ENCODE data around the gene CX3CR1. TPM values are rescaled to one million over a fixed set of nuclear protein-coding genes. Genes with fewer than 3 reads are reported as not detected.

CX3CR1 gene
- total and polyA plus RNA-seq, 2 donors (not counting 1 experiment from before 2014, with no cell fraction given), result 0.16 to 0.27 TPM

DNA sequence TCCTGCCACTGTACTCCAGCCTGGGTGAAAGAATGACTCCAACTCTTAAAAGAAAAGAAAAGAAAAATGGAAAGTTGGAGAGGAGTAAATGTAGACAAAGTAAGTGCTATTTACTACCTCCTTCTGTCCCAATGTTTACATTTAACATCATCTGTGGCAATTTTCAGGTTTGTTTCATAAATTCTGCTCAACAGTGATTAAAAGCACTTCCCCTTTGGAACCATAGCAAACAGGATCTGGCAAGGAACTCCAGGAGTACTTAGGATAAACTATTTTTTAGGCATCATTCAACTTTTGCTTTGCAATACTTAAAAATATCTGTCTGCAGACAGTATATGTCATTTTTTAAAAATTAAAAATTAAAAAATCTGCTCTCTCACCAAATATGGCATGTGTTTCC, 5.5 kb upstream of the CX3CR1 start:
- Histone ChIP-seq H3K4me3 (ENCODE audit: control extremely low read depth in 1 of 5, extremely low read depth in 1 of 5, insufficient read depth in 1 of 5, low read depth in 2 of 5, low read length in 4 of 5) (no peak overlapping the region), H4K20me1 (ENCODE audit: control insufficient read depth, insufficient read depth, low read length, poor library complexity, severe bottlenecking) (no peaks in the 10 kb centered on the region), H3K79me2 (ENCODE audit: control insufficient read depth, insufficient read depth, low read length) (no peaks in the 10 kb centered on the region), H3K27me3 (replicated peaks in 1 of 4; ENCODE audit: control extremely low read depth in 1 of 4, control insufficient read depth in 3 of 4, insufficient read depth in 4 of 4, low read length in 3 of 4) (no peaks in the 10 kb centered on the region), H3K27ac (ENCODE audit: low read length in 2 of 2) (no peak overlapping the region), H3K9ac (ENCODE audit: low read length) (no peak overlapping the region), H2AFZ (ENCODE audit: insufficient read depth, low read depth, low read length, poor library complexity, severe bottlenecking) (no peak overlapping the region), H3K4me2 (replicated peaks; ENCODE audit: low read depth, low read length, poor library complexity, severe bottlenecking) (no peak overlapping the region), H3K4me1 (ENCODE audit: control insufficient read depth in 2 of 2, insufficient read depth in 2 of 2, low read length in 2 of 2) (peaks cover 32 to 49% of the 10 kb centered on the region in 2 donors), H3K36me3 (replicated peaks in 1 of 2; ENCODE audit: control extremely low read depth in 1 of 2, control insufficient read depth in 1 of 2, extremely low read depth in 1 of 2, insufficient read depth in 2 of 2, low read length in 1 of 2) (no peaks in the 10 kb centered on the region), H3K9me3 (ENCODE audit: control extremely low read depth in 1 of 3, control insufficient read depth in 2 of 3, insufficient read depth in 1 of 3, low read length in 2 of 3) (no peaks in the 10 kb centered on the region)
- no peak for ATAC-seq (ENCODE audit: low read depth)
- Mint-ChIP-seq H3K27ac (no peak overlapping the region), H3K4me3 (no peak overlapping the region), H3K27me3 (no peaks in the 10 kb centered on the region), H3K9me3 (ENCODE audit: insufficient read depth) (no peaks in the 10 kb centered on the region), H3K4me1 (peaks cover 55% of the 10 kb centered on the region)
- TF ChIP-seq EZH2 (IDR thresholded peaks at IDR 0.05; ENCODE audit: borderline replicate concordance, insufficient read depth, low read depth, low read length, poor library complexity, severe bottlenecking), result no peak
- TF ChIP-seq, protein P1, sequence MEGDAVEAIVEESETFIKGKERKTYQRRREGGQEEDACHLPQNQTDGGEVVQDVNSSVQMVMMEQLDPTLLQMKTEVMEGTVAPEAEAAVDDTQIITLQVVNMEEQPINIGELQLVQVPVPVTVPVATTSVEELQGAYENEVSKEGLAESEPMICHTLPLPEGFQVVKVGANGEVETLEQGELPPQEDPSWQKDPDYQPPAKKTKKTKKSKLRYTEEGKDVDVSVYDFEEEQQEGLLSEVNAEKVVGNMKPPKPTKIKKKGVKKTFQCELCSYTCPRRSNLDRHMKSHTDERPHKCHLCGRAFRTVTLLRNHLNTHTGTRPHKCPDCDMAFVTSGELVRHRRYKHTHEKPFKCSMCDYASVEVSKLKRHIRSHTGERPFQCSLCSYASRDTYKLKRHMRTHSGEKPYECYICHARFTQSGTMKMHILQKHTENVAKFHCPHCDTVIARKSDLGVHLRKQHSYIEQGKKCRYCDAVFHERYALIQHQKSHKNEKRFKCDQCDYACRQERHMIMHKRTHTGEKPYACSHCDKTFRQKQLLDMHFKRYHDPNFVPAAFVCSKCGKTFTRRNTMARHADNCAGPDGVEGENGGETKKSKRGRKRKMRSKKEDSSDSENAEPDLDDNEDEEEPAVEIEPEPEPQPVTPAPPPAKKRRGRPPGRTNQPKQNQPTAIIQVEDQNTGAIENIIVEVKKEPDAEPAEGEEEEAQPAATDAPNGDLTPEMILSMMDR (IDR thresholded peaks at IDR 0.05), result no peak
- ChIA-PET CTCF (interaction anchor here (3.9 to 31.5 kb wide), 2 partner anchors 29 to 84 kb away, joined by 90 to 1573 read pairs; partner anchors contain the start of gene XIRP1), POLR2A (interaction anchor here (0.6 kb wide), 1 partner anchor 48 kb away, joined by 4 read pairs; no protein-coding TSS in a partner anchor)
- intact Hi-C loops (cut with micrococcal nuclease), result no loop called here
- no peak for DNase-seq

DNA sequence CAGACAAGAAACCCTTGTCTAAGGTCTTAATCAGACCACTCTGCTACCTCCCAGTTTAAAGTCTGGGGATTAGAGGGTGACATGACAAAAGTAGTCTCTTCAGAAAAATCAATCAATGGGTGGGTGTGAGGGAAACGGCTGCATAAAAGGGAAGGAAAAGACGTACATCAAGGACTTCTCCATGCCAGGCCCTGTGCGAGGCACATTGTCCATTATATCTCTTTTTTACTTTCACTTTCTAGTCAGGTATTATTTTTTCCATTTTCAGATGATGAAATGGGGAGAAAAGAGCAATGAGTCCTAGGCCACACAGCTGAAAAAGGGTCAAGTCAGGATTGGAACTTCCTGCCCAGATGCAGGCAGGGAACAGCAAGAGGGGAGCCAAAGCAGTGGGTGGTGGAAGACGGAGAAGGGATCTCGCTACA, 4.6 kb upstream of the CX3CR1 start:
- ChIA-PET CTCF (interaction anchor here (1.2 to 31.5 kb wide), 2 partner anchors 29 to 83 kb away, joined by 4 to 1573 read pairs; partner anchors contain the start of gene XIRP1), POLR2A (no interaction called here)
- H3K79me2 ChIP-seq (ENCODE audit: control insufficient read depth, insufficient read depth, low read length), result no peaks in the 10 kb centered on the region
- no peak overlapping the region for H2AFZ ChIP-seq (ENCODE audit: insufficient read depth, low read depth, low read length, poor library complexity, severe bottlenecking)
- no peak overlapping the region for H3K4me2 ChIP-seq (replicated peaks; ENCODE audit: low read depth, low read length, poor library complexity, severe bottlenecking)
- 64% methylated on average over 3 of the region's 5 CpGs for WGBS (ENCODE audit: insufficient coverage)
- H3K4me1 ChIP-seq (ENCODE audit: control insufficient read depth in 2 of 2, insufficient read depth in 2 of 2, low read length in 2 of 2), result peaks cover 36 to 44% of the 10 kb centered on the region in 2 donors
- H3K27me3 ChIP-seq (replicated peaks in 1 of 4; ENCODE audit: control extremely low read depth in 1 of 4, control insufficient read depth in 3 of 4, insufficient read depth in 4 of 4, low read length in 3 of 4), result no peaks in the 10 kb centered on the region
- Mint-ChIP-seq H3K4me1 (peaks cover 51% of the 10 kb centered on the region), H3K27ac (no peak overlapping the region), H3K4me3 (no peak overlapping the region), H3K9me3 (ENCODE audit: insufficient read depth) (no peaks in the 10 kb centered on the region), H3K27me3 (no peaks in the 10 kb centered on the region)
- H4K20me1 ChIP-seq (ENCODE audit: control insufficient read depth, insufficient read depth, low read length, poor library complexity, severe bottlenecking), result no peaks in the 10 kb centered on the region
- no peaks in the 10 kb centered on the region for H3K9me3 ChIP-seq (ENCODE audit: control extremely low read depth in 1 of 3, control insufficient read depth in 2 of 3, insufficient read depth in 1 of 3, low read length in 2 of 3)
- no peak for ATAC-seq (ENCODE audit: low read depth)
- no peak overlapping the region for H3K27ac ChIP-seq (ENCODE audit: low read length in 2 of 2)
- H3K4me3 ChIP-seq (ENCODE audit: control extremely low read depth in 1 of 5, extremely low read depth in 1 of 5, insufficient read depth in 1 of 5, low read depth in 2 of 5, low read length in 4 of 5), result no peak overlapping the region
- no peaks in the 10 kb centered on the region for H3K36me3 ChIP-seq (replicated peaks in 1 of 2; ENCODE audit: control extremely low read depth in 1 of 2, control insufficient read depth in 1 of 2, extremely low read depth in 1 of 2, insufficient read depth in 2 of 2, low read length in 1 of 2)
- intact Hi-C loops (cut with micrococcal nuclease), result no loop called here
- TF ChIP-seq, protein P1 (IDR thresholded peaks at IDR 0.05), result no peak
- TF ChIP-seq EZH2 (IDR thresholded peaks at IDR 0.05; ENCODE audit: borderline replicate concordance, insufficient read depth, low read depth, low read length, poor library complexity, severe bottlenecking), result no peak
- no peak overlapping the region for H3K9ac ChIP-seq (ENCODE audit: low read length)
- DNase-seq, result no peak

Data from B cell (primary cell).